HepG2 (cell line): ENCODE data around the gene MRPS35. TPM values are rescaled to one million over a fixed set of nuclear protein-coding genes. Genes with fewer than 3 reads are reported as not detected.

Source experiments
- BRD4 ChIP-seq: sonication (generic); formaldehyde crosslinking; IDR thresholded peaks from 2 replicates; pipeline ENCODE4 v1.4.0; 2020; ENCODE audit warnings: missing genetic modification reagents
- CSRNP2 ChIP-seq: sonication (generic); formaldehyde crosslinking; conservative IDR thresholded peaks from 2 replicates; pipeline ENCODE4 v1.8.0; 2022; ENCODE audit warnings: low read depth, missing genetic modification reagents
- GTF2F1 ChIP-seq: fragments of 150-350 bp; IDR thresholded peaks from 2 replicates; pipeline ENCODE4 v1.6.1; 2014; ENCODE audit warnings: low read length
- HOXA5 ChIP-seq: sonication (generic); formaldehyde crosslinking; IDR thresholded peaks from 2 replicates; pipeline ENCODE4 v1.4.0; 2020; ENCODE audit warnings: missing genetic modification reagents
- HOXA9 ChIP-seq: sonication (generic); formaldehyde crosslinking; IDR thresholded peaks from 2 replicates; pipeline ENCODE4 v1.8.1; 2022; ENCODE audit warnings: missing genetic modification reagents, mild to moderate bottlenecking, moderate library complexity, borderline replicate concordance
- MED1 ChIP-seq: sonication (generic); formaldehyde crosslinking; IDR thresholded peaks from 2 replicates; pipeline ENCODE4 v1.4.0; 2020; ENCODE audit warnings: missing genetic modification reagents
- ONECUT2 ChIP-seq: sonication (generic); formaldehyde crosslinking; IDR thresholded peaks from 2 replicates; pipeline ENCODE4 v1.4.0; 2020; ENCODE audit warnings: missing genetic modification reagents
- PHF8 ChIP-seq: sonication (generic); formaldehyde crosslinking; IDR thresholded peaks from 2 replicates; pipeline ENCODE4 v1.5.0; 2020; ENCODE audit warnings: missing genetic modification reagents
- TFDP1 ChIP-seq: IDR thresholded peaks from 2 replicates; pipeline ENCODE4 v1.6.1; 2016; ENCODE audit warnings: missing compliant biosample characterization, missing genetic modification reagents, borderline replicate concordance
- THAP7 ChIP-seq: sonication (generic); formaldehyde crosslinking; IDR thresholded peaks from 2 replicates; pipeline ENCODE4 v1.8.1; 2023; ENCODE audit warnings: mild to moderate bottlenecking, missing genetic modification reagents
- TRAFD1 ChIP-seq: sonication (generic); formaldehyde crosslinking; IDR thresholded peaks from 2 replicates; pipeline ENCODE4 v1.5.1; 2020; ENCODE audit warnings: missing genetic modification reagents, mild to moderate bottlenecking, borderline replicate concordance
- ZBED4 ChIP-seq: sonication (generic); formaldehyde crosslinking; IDR thresholded peaks from 2 replicates; pipeline ENCODE4 v1.4.0; 2020; ENCODE audit warnings: missing genetic modification reagents, borderline replicate concordance
- ZEB1 ChIP-seq: IDR thresholded peaks from 2 replicates; pipeline ENCODE4 v1.6.1; 2012; ENCODE audit warnings: mild to moderate bottlenecking, low read depth, inconsistent platforms; ENCODE audit not compliant: insufficient replicate concordance
- ZNF557 ChIP-seq: sonication (generic); formaldehyde crosslinking; IDR thresholded peaks from 2 replicates; pipeline ENCODE4 v1.4.0; 2020; ENCODE audit warnings: missing genetic modification reagents
- ZNF574 ChIP-seq: sonication (generic); formaldehyde crosslinking; IDR thresholded peaks from 2 replicates; pipeline ENCODE4 v1.4.0; 2020; ENCODE audit warnings: missing genetic modification reagents
- ZNF720 ChIP-seq: sonication (generic); formaldehyde crosslinking; IDR thresholded peaks from 2 replicates; pipeline ENCODE4 v1.4.0; 2020; ENCODE audit warnings: missing genetic modification reagents
- ZNF761 ChIP-seq: sonication (generic); formaldehyde crosslinking; conservative IDR thresholded peaks from 2 replicates; pipeline ENCODE4 v1.4.0; 2020; ENCODE audit warnings: mild to moderate bottlenecking, missing genetic modification reagents
- ZNF850 ChIP-seq: sonication (generic); formaldehyde crosslinking; conservative IDR thresholded peaks from 2 replicates; pipeline ENCODE4 v1.9.0; 2021; ENCODE audit warnings: mild to moderate bottlenecking, missing genetic modification reagents
- ZNF891 ChIP-seq: sonication (generic); formaldehyde crosslinking; IDR thresholded peaks from 2 replicates; pipeline ENCODE4 v1.5.0; 2020; ENCODE audit warnings: mild to moderate bottlenecking, missing genetic modification reagents
- polyA plus RNA-seq, 8 experiments: library from polyadenylated mRNA; depleted of rRNA in 3 of 8; stranded (reverse) in 7 of 8; unstranded in 1 of 8; fragments of >200 nt; fragmentation: Illumina TruSeq in 4 of 8; extraction: Trizol in 4 of 8; gene quantifications; 2 replicates each; pipeline versions ENCODE4 v1.2.1 to v1.2.3, GENCODE V29; 2011 to 2016; ENCODE audit warnings: low read depth in 4 of 8, missing spikeins in 1 of 8, mixed read lengths in 1 of 8; ENCODE audit not compliant: insufficient read depth in 1 of 8
- total RNA-seq, 5 experiments: library from RNA; depleted of rRNA; stranded (reverse); fragments of >200 nt; fragmentation: Illumina TruSeq; extraction: Trizol; gene quantifications; 2 replicates each; pipeline ENCODE4 v1.2.3, GENCODE V29; 2016; ENCODE audit warnings: low read depth in 1 of 5

MRPS35 gene
- total and polyA plus RNA-seq, 2 of the 13 experiments (the other 11 are each of a cell fraction or from before 2014, with no cell fraction given), result 63.4 to 104 TPM

GRCh38 chr12:27696293-27696652, 14.4 kb upstream of the MRPS35 start, which contains the start of gene REP15 (continued):
- TF ChIP-seq THAP7, result no peak
- TF ChIP-seq ZEB1, result peak; percentile 34
- TF ChIP-seq ZNF720 (CRISPR knock-in tag), result no peak
- no peak for TF ChIP-seq PHF8 (CRISPR knock-in tag)
- TF ChIP-seq ZBED4 (CRISPR knock-in tag), result no peak
- no peak for TF ChIP-seq ZNF761
- no peak for TF ChIP-seq ZNF557 (CRISPR knock-in tag)
- no peak for TF ChIP-seq MED1 (CRISPR knock-in tag)
- TF ChIP-seq TRAFD1 (CRISPR knock-in tag), result no peak
- TF ChIP-seq CSRNP2 (CRISPR knock-in tag), result no peak
- 0 out of 2 replicates have a peak, but pooled peaks have one; percentile 31 for TF ChIP-seq HOXA5
- no peak for TF ChIP-seq GTF2F1
- no peak for TF ChIP-seq ONECUT2 (CRISPR knock-in tag)
- no peak for TF ChIP-seq ZNF891 (CRISPR knock-in tag)
- no peak for TF ChIP-seq HOXA9 (CRISPR knock-in tag)
- TF ChIP-seq BRD4 (CRISPR knock-in tag), result no peak
- no peak for TF ChIP-seq TFDP1
- TF ChIP-seq ZNF850, result no peak
- TF ChIP-seq ZNF574 (CRISPR knock-in tag), result no peak
